NCI-H2196 (cell line): Measurements from ENCODE around the gene BCL7C.

Experiments
- DNase-seq: peaks from one replicate; lab custom pipeline; 2025; ENCODE audit not compliant: unreplicated experiment; lab: John Stamatoyannopoulos, UW

BCL7C gene

GRCh38 chr16:30922960-30923535, 29.2 kb upstream of the BCL7C start:
- DNase-seq, result peak; percentile 99

- peak; percentile 99 for DNase-seq
Observed at GRCh38 chr16:30922420-30922959, 28.6 kb upstream of the BCL7C start.

GRCh38 chr16:30921748-30922419, 28.0 kb upstream of the BCL7C start:
- DNase-seq, result peak; percentile 94

GRCh38 chr16:30921459-30921747, 27.5 kb upstream of the BCL7C start:
- no peak for DNase-seq

- DNase-seq, result no peak
Observed at GRCh38 chr16:30920891-30921290, 27.0 kb upstream of the BCL7C start.

- DNase-seq, result no peak
Observed at GRCh38 chr16:30918614-30919013, 24.7 kb upstream of the BCL7C start.

- no peak for DNase-seq
Observed at GRCh38 chr16:30914830-30915229, 21.0 kb upstream of the BCL7C start.

GRCh38 chr16:30912794-30913412, 19.0 kb upstream of the BCL7C start:
- DNase-seq, result no peak

- DNase-seq, result no peak
Observed at GRCh38 chr16:30910427-30911029, 16.7 kb upstream of the BCL7C start.

- DNase-seq, result no peak
Observed at GRCh38 chr16:30907064-30907463, 13.2 kb upstream of the BCL7C start.

GRCh38 chr16:30904114-30904780, 10.4 kb upstream of the BCL7C start:
- no peak for DNase-seq

- no peak for DNase-seq
Observed at GRCh38 chr16:30903596-30903995, 9.7 kb upstream of the BCL7C start.

- DNase-seq, result no peak
Observed at GRCh38 chr16:30903002-30903401, 9.1 kb upstream of the BCL7C start.

GRCh38 chr16:30902029-30902972, 8.4 kb upstream of the BCL7C start:
- peak; percentile 33 for DNase-seq

GRCh38 chr16:30901201-30902028, 7.5 kb upstream of the BCL7C start:
- DNase-seq, result no peak

- DNase-seq, result no peak
Observed at GRCh38 chr16:30900588-30900987, 6.7 kb upstream of the BCL7C start.

GRCh38 chr16:30899794-30900193, 5.9 kb upstream of the BCL7C start:
- no peak for DNase-seq

GRCh38 chr16:30896889-30897733, 3.2 kb upstream of the BCL7C start:
- DNase-seq, result peak; percentile 95
